Measurements from ENCODE around the gene SLC22A5.
A peak's percentile ranks its signal among the peaks of the same experiment; 100 is the strongest.
"Not testable (repeated sequence)": the region's sequence is repeated elsewhere in the genome, so short reads cannot be mapped to it uniquely, and the experiment has no call there.

Gene SLC22A5

DNA sequence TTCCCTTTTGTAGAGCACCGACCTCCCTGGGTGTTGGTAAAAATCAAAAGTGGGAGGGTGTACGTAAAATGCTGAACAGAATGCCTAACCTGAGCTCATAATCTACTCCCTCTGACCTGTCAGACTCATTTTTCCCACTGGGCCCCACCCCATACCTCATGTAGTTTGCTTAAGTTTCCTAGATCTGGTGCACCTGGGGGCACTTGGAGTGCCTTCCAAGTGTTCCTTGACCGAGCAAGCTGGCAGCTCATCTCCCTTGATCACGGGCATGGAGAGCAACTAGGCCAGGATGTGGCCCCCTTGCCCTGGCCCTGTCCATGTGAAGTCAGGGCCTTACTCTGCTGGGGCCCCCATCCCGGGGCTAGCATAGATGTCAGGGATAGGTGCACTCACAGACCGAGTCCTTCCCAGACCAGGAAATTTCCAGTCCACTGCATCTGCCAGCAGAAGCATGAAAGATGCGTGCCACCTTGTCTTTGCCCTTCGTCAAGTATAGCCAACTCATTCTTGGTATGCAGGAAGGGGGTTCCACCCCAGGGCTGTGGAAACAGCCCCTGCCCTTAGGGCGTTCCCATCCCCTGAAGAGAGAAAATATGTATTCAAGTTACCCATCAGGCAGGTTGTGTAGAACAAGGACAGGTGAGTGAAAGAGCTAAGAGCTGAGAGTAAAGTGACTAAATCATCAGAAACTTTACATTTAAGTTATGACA lies 41.9 kb downstream of the SLC22A5 start:
- Mint-ChIP-seq H3K36me3 (peaks cover 15% of the 10 kb centered on the region), H3K4me1 (peaks cover 82% of the 10 kb centered on the region), H3K4me3 (peak overlapping the region; percentile 99), H3K27ac (peak overlapping the region; percentile 100), H3K9me3 (peaks cover 5% of the 10 kb centered on the region), H3K27me3 (no peaks in the 10 kb centered on the region)

- Mint-ChIP-seq H3K4me3 (peak overlapping the region; percentile 99), H3K4me1 (peaks cover 82% of the 10 kb centered on the region), H3K36me3 (peaks cover 19% of the 10 kb centered on the region)
Measured at GRCh38 chr5:132413567-132413966, 44.1 kb downstream of the SLC22A5 start.

DNA sequence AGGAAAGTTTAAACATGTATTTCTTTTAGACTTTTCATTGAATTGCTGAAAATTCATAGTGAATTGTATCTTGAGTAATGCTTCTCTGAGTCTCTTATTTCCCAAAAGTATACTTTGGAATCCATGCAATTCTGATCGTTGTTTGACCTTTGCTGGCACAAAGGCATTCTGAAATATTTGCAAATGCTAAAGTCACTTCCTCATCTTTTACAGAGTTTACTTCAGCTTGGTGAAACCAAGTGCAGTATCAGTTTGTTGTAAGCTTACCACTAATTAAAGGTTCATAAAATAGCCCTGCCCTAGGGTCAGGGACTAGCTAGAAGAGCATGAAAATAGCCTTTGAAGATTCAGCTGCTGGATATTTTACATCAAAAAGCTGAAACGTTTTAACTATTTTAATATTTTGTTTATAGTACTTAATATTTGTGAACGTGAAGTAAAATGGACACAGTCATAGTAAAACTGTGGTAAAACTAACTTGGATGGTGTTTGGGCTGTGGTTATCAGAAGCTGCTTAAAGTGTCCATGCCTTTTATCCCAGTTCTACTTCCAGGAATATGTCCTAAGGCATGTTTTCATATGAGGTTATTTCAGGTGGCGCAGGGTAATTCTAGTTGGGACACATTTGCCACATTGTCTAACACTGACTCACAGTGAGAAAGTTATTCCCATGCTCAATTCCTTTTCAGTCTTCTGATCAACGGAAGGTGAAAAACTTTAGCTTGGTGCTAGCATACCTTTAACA lies 45.3 kb downstream of the SLC22A5 start:
- peaks cover 19% of the 10 kb centered on the region for H3K36me3 Mint-ChIP-seq
- H3K27ac Mint-ChIP-seq, result peak overlapping the region; percentile 91
- no peaks in the 10 kb centered on the region for H3K9me3 Mint-ChIP-seq
- H3K4me1 Mint-ChIP-seq, result peaks cover 82% of the 10 kb centered on the region
- peak overlapping the region; percentile 76 for H3K4me3 Mint-ChIP-seq
- H3K27me3 Mint-ChIP-seq, result no peaks in the 10 kb centered on the region

More at GRCh38 chr5:132413567-132413966, 44.1 kb downstream of the SLC22A5 start:
- Mint-ChIP-seq H3K27me3 (no peaks in the 10 kb centered on the region), H3K27ac (peak overlapping the region; percentile 100), H3K9me3 (no peaks in the 10 kb centered on the region)

GRCh38 chr5:132415516-132415915 lies 46.0 kb downstream of the SLC22A5 start:
- H3K9me3 Mint-ChIP-seq, H3K27me3 Mint-ChIP-seq, H3K27ac Mint-ChIP-seq, H3K4me3 Mint-ChIP-seq: not testable (repeated sequence)
- peaks cover 19% of the 10 kb centered on the region for H3K36me3 Mint-ChIP-seq
- peaks cover 85% of the 10 kb centered on the region for H3K4me1 Mint-ChIP-seq

GRCh38 chr5:132416306-132417009 lies 46.9 kb downstream of the SLC22A5 start:
- Mint-ChIP-seq H3K36me3 (peaks cover 18% of the 10 kb centered on the region), H3K4me3 (no peak overlapping the region), H3K27me3 (no peaks in the 10 kb centered on the region), H3K27ac (peak overlapping the region; percentile 83), H3K9me3 (no peaks in the 10 kb centered on the region), H3K4me1 (peaks cover 93% of the 10 kb centered on the region)

DNA sequence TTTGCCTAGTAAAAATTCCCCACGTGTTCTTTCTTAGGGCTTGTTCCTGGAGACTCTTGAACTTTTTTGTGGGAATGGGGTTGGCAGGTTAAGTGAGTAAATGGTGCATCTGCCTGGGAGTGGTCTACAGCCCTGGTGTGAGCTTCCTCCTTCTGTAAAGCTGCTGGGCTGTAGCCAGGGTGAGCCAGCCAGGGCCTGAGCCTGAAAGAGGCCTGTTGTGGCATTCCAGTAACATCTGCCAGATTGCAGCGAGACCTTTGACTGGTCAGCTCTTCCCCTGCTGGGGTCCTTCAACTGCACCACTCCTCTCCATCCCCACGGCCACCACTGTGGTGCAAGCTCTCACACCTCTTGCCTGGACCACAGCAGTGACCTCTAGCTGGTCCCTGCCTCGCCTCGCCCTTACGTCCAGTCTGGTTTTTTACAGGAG lies 47.5 kb downstream of the SLC22A5 start:
- no peaks in the 10 kb centered on the region for H3K9me3 Mint-ChIP-seq
- H3K36me3 Mint-ChIP-seq, result peaks cover 17% of the 10 kb centered on the region
- no peaks in the 10 kb centered on the region for H3K27me3 Mint-ChIP-seq
- H3K4me1 Mint-ChIP-seq, result peaks cover 91% of the 10 kb centered on the region
- H3K27ac Mint-ChIP-seq, result peak overlapping the region; percentile 88
- peak overlapping the region; percentile 47 for H3K4me3 Mint-ChIP-seq

DNA sequence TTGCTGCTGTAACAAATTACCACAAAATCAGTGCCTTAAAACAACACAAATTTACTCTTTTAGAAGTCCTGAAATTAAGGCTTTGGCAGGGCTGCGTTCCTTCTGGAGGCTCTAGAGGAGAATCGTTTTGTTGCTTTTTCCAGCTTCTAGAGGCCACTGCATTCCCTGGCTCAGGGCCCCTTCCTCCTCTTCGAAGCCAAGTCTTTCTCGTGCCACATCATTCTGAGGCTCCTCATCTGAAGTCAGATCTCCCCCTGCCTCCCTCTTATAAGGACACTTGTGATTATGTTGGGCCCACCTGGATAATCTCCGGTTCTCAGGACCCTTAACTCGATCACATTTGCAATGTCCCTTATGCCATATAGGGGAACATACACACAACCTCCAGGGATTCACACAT lies 48.0 kb downstream of the SLC22A5 start:
- peak overlapping the region; percentile 47 for H3K4me3 Mint-ChIP-seq
- H3K9me3 Mint-ChIP-seq, result no peaks in the 10 kb centered on the region
- peaks cover 94% of the 10 kb centered on the region for H3K4me1 Mint-ChIP-seq
- peak overlapping the region; percentile 88 for H3K27ac Mint-ChIP-seq
- H3K27me3 Mint-ChIP-seq, result no peaks in the 10 kb centered on the region
- H3K36me3 Mint-ChIP-seq, result peaks cover 17% of the 10 kb centered on the region

DNA sequence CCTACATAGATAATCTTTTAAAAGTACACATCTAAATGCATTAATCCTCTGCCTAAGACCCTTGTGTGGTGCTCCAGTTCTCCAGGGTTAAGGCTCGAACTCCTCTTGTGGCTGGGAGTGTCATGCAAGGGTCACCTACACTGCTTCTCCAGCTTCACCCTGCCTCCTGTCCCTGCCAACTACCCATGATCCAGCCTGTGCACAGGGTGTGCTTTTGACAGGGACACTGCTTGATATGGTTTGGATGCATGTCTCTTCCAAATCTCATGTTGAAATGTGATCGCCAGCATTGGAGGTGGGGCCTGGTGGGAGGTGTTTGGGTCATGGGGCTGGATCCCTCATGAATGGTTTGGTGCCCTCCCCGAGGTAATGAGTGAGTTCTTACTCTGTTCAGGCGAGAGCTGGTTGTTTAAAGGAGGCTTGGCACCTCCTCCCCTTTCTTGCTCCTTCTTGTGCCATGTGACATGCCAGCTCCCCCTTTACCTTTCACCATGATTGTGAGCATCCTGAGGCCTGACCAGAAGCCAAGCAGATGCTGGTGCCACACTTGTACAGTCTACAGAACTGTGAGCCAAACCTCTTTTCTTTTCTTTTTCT lies 48.5 kb downstream of the SLC22A5 start:
- peaks cover 95% of the 10 kb centered on the region for H3K4me1 Mint-ChIP-seq
- no peaks in the 10 kb centered on the region for H3K9me3 Mint-ChIP-seq
- H3K27ac Mint-ChIP-seq, result peak overlapping the region; percentile 88
- H3K27me3 Mint-ChIP-seq, result no peaks in the 10 kb centered on the region
- H3K4me3 Mint-ChIP-seq, result peak overlapping the region; percentile 27
- peaks cover 17% of the 10 kb centered on the region for H3K36me3 Mint-ChIP-seq

DNA sequence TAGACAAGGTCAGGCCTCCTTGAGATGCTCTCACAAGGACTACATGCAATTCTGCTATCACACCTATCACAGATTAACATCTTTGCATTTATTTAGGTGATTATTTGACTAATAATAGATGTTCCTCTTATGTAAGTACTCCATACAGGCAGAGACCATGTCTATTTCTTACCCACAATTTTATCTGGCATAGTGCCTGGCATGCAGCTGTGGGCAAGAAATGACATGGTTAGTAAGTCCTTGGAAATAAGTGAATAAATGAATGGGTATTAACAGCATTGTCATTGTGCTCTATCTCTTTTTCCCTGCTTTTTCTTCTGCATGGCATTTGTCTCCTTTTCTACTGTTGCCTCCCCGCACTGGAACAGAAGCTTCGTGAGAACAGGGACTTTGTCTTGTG lies 49.4 kb downstream of the SLC22A5 start:
- H3K4me3 Mint-ChIP-seq, result peak overlapping the region; percentile 51
- H3K9me3 Mint-ChIP-seq, result no peaks in the 10 kb centered on the region
- peaks cover 11% of the 10 kb centered on the region for H3K36me3 Mint-ChIP-seq
- no peaks in the 10 kb centered on the region for H3K27me3 Mint-ChIP-seq
- peak overlapping the region; percentile 89 for H3K27ac Mint-ChIP-seq
- peaks cover 95% of the 10 kb centered on the region for H3K4me1 Mint-ChIP-seq

- Mint-ChIP-seq H3K27ac (peak overlapping the region; percentile 89), H3K9me3 (no peaks in the 10 kb centered on the region), H3K36me3 (peaks cover 10% of the 10 kb centered on the region), H3K27me3 (no peaks in the 10 kb centered on the region), H3K4me3 (peak overlapping the region; percentile 79), H3K4me1 (peaks cover 95% of the 10 kb centered on the region)
Measured at GRCh38 chr5:132419502-132420468, 50.3 kb downstream of the SLC22A5 start.

- peak overlapping the region; percentile 89 for H3K27ac Mint-ChIP-seq
- H3K27me3 Mint-ChIP-seq, result no peaks in the 10 kb centered on the region
- peaks cover 10% of the 10 kb centered on the region for H3K36me3 Mint-ChIP-seq
- peak overlapping the region; percentile 79 for H3K4me3 Mint-ChIP-seq
- H3K4me1 Mint-ChIP-seq, result peaks cover 95% of the 10 kb centered on the region
- no peaks in the 10 kb centered on the region for H3K9me3 Mint-ChIP-seq
Measured at GRCh38 chr5:132420706-132421272, 51.3 kb downstream of the SLC22A5 start.

DNA sequence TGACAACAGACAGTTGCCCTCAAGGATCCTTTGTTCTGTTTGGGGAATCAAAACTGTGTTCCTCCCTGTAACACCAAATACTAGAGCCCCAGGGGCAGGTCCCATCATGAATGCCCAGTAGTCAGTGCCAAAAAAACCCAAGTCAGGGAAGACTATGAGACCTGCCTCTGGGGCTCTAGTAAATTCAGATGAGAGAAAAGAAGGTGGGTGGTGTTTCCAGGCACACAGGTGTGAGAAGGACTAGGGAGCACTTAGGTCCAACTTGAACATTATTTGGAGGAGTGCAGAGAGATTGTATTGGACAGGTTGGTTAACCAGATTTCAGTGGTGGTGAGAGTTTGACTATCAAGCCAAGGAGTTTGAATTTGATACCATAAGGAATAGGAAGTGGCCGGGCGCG lies 52.0 kb downstream of the SLC22A5 start:
- H3K27me3 Mint-ChIP-seq, result no peaks in the 10 kb centered on the region
- H3K36me3 Mint-ChIP-seq, result peaks cover 10% of the 10 kb centered on the region
- peak overlapping the region; percentile 79 for H3K4me3 Mint-ChIP-seq
- H3K27ac Mint-ChIP-seq, result peak overlapping the region; percentile 89
- H3K4me1 Mint-ChIP-seq, result peaks cover 95% of the 10 kb centered on the region
- no peaks in the 10 kb centered on the region for H3K9me3 Mint-ChIP-seq

GRCh38 chr5:132422720-132423437 lies 53.4 kb downstream of the SLC22A5 start:
- Mint-ChIP-seq H3K4me3 (peak overlapping the region; percentile 5), H3K27ac (peak overlapping the region; percentile 92), H3K36me3 (peaks cover 7% of the 10 kb centered on the region), H3K9me3 (no peaks in the 10 kb centered on the region), H3K27me3 (no peaks in the 10 kb centered on the region), H3K4me1 (peaks cover 95% of the 10 kb centered on the region)

- Mint-ChIP-seq H3K36me3 (peaks cover 5% of the 10 kb centered on the region), H3K27me3 (no peaks in the 10 kb centered on the region), H3K4me3 (peak overlapping the region; percentile 5), H3K27ac (peak overlapping the region; percentile 92), H3K4me1 (peaks cover 95% of the 10 kb centered on the region), H3K9me3 (no peaks in the 10 kb centered on the region)
Measured at GRCh38 chr5:132423438-132423898, 54.0 kb downstream of the SLC22A5 start.
